CD4-positive, CD25-positive, alpha-beta regulatory T cell (primary cell): ENCODE data around the gene SCFD1. TPM values are rescaled to one million over a fixed set of nuclear protein-coding genes. Genes with fewer than 3 reads are reported as not detected.

Experiments
- ATAC-seq, 2 donors: fragments of 150-1000 bp; cut with Tn5 transposase; one replicate each; pipeline ENCODE4 v1.10.0; 2021; ENCODE audit warnings: low read depth in 2 of 2, moderate number of reproducible peaks in 2 of 2, moderate library complexity in 1 of 2
- DNase-seq, 3 donors: peaks; one replicate each; pipeline versions ENCODE4 v3.0.0 to v3.0.0-alpha.2; 2012 to 2022; ENCODE audit warnings: mixed read lengths in 1 of 3
- H3K27ac ChIP-seq: one replicate; pipeline ENCODE4 v1.7.0; 2013; ENCODE audit warnings: mild to moderate bottlenecking, low read length; ENCODE audit not compliant: insufficient read depth, poor library complexity, severe bottlenecking
- H3K27me3 ChIP-seq: one replicate; pipeline ENCODE4 v1.7.0; 2013; ENCODE audit warnings: low read length; ENCODE audit not compliant: control insufficient read depth, insufficient read depth
- H3K36me3 ChIP-seq: one replicate; pipeline ENCODE4 v1.7.0; 2013; ENCODE audit warnings: mild to moderate bottlenecking, low read length, moderate library complexity; ENCODE audit not compliant: control insufficient read depth, insufficient read depth
- H3K4me1 ChIP-seq: 2 replicates; pipeline ENCODE4 v1.7.0; 2013; ENCODE audit warnings: mild to moderate bottlenecking, low read length; ENCODE audit not compliant: insufficient read depth, control insufficient read depth, poor library complexity, severe bottlenecking
- H3K4me3 ChIP-seq: one replicate; pipeline ENCODE4 v1.7.0; 2013; ENCODE audit warnings: low read depth, mild to moderate bottlenecking, low read length, moderate library complexity
- H3K9me3 ChIP-seq, 2 experiments: 1 replicate in 1 of 2; 2 replicates in 1 of 2; pipeline ENCODE4 v1.7.0; 2013; ENCODE audit warnings: low read length in 2 of 2, mild to moderate bottlenecking in 1 of 2, moderate library complexity in 1 of 2; ENCODE audit not compliant: control insufficient read depth in 2 of 2
- H3K27ac Mint-ChIP-seq, 3 donors: one replicate each; pipeline ENCODE4 v1.8.0; 2020 to 2022; ENCODE audit warnings: mild to moderate bottlenecking in 3 of 3, mixed read lengths in 3 of 3, moderate library complexity in 2 of 3
- H3K27me3 Mint-ChIP-seq: one replicate; pipeline ENCODE4 v1.8.0; 2022; ENCODE audit warnings: mild to moderate bottlenecking, mixed read lengths
- H3K36me3 Mint-ChIP-seq: one replicate; pipeline ENCODE4 v1.8.0; 2020; ENCODE audit warnings: mixed read lengths
- H3K4me1 Mint-ChIP-seq, 4 donors: one replicate each; pipeline ENCODE4 v1.8.0; 2020 to 2022; ENCODE audit warnings: mixed read lengths in 4 of 4, mild to moderate bottlenecking in 1 of 4
- H3K4me3 Mint-ChIP-seq, 4 donors: one replicate each; pipeline ENCODE4 v1.8.0; 2020 to 2022; ENCODE audit warnings: mild to moderate bottlenecking in 4 of 4, mixed read lengths in 4 of 4, moderate library complexity in 3 of 4
- H3K9me3 Mint-ChIP-seq, 7 donors: one replicate each; pipeline ENCODE4 v1.8.0; 2020 to 2022; ENCODE audit warnings: mixed read lengths in 7 of 7, mild to moderate bottlenecking in 3 of 7, moderate library complexity in 2 of 7
- polyA plus RNA-seq, 4 donors: library from polyadenylated mRNA; unstranded; fragments of 300-500 nt; fragmentation: Illumina TruSeq; gene quantifications; one replicate each; pipeline ENCODE4 v1.2.3, GENCODE V29; 2021
- total RNA-seq: library from RNA; stranded (reverse); gene quantifications from one replicate; pipeline ENCODE4 v1.2.3, GENCODE V29; 2022

SCFD1 gene
- total and polyA plus RNA-seq, 5 donors from 2014 or later, result 56.1 to 86.6 (median 63.3) TPM

GRCh38 chr14:30581283-30581625, 40.9 kb upstream of the SCFD1 start:
- H3K4me3 Mint-ChIP-seq, result no peak overlapping the region
- Histone ChIP-seq H3K27ac (no peak overlapping the region), H3K9me3 (peaks cover 0 to 13% of the 10 kb centered on the region in 2 experiments), H3K4me3 (no peak overlapping the region), H3K36me3 (peaks cover 20% of the 10 kb centered on the region), H3K4me1 (no peaks in the 10 kb centered on the region), H3K27me3 (no peaks in the 10 kb centered on the region)
- peaks cover 49 to 65% (median 60%) of the 10 kb centered on the region in 4 donors for H3K4me1 Mint-ChIP-seq
- no peak for ATAC-seq
- H3K27me3 Mint-ChIP-seq, result no peaks in the 10 kb centered on the region
- no peak overlapping the region for H3K27ac Mint-ChIP-seq
- H3K9me3 Mint-ChIP-seq, result peaks cover 0 to 19% (median 10%) of the 10 kb centered on the region in 7 donors
- no peak for DNase-seq
- peaks cover 39% of the 10 kb centered on the region for H3K36me3 Mint-ChIP-seq

- DNase-seq (no peak), ATAC-seq (no peak)
- Mint-ChIP-seq H3K9me3 (peaks cover 0 to 18% (median 10%) of the 10 kb centered on the region in 7 donors), H3K4me1 (peaks cover 42 to 61% (median 57%) of the 10 kb centered on the region in 4 donors), H3K27ac (no peak overlapping the region), H3K4me3 (no peak overlapping the region), H3K27me3 (no peaks in the 10 kb centered on the region), H3K36me3 (peaks cover 39% of the 10 kb centered on the region)
- H3K36me3 ChIP-seq, result peaks cover 25% of the 10 kb centered on the region
- no peaks in the 10 kb centered on the region for H3K4me1 ChIP-seq
- H3K27ac ChIP-seq, result no peak overlapping the region
- no peaks in the 10 kb centered on the region for H3K27me3 ChIP-seq
- no peak overlapping the region for H3K4me3 ChIP-seq
- H3K9me3 ChIP-seq, result peaks cover 0 to 13% of the 10 kb centered on the region in 2 experiments
Measured at GRCh38 chr14:30582376-30582775, 39.7 kb upstream of the SCFD1 start.

- H3K36me3 ChIP-seq, result peaks cover 25% of the 10 kb centered on the region
- Mint-ChIP-seq H3K9me3 (peaks cover 0 to 16% (median 10%) of the 10 kb centered on the region in 7 donors), H3K27ac (no peak overlapping the region), H3K4me1 (peaks cover 30 to 55% (median 49%) of the 10 kb centered on the region in 4 donors), H3K27me3 (no peaks in the 10 kb centered on the region), H3K36me3 (peaks cover 43% of the 10 kb centered on the region), H3K4me3 (peak overlapping the region in 1 of 4 donors; percentile 49)
- DNase-seq (no peak), ATAC-seq (no peak)
- no peak overlapping the region for H3K4me3 ChIP-seq
- H3K27me3 ChIP-seq, result no peaks in the 10 kb centered on the region
- no peaks in the 10 kb centered on the region for H3K4me1 ChIP-seq
- H3K9me3 ChIP-seq, result peaks cover 0 to 13% of the 10 kb centered on the region in 2 experiments
- H3K27ac ChIP-seq, result no peak overlapping the region
Measured at GRCh38 chr14:30584058-30584630, 38.0 kb upstream of the SCFD1 start.

GRCh38 chr14:30585204-30585603, 36.9 kb upstream of the SCFD1 start:
- peaks cover 32% of the 10 kb centered on the region for H3K36me3 ChIP-seq
- H3K27me3 ChIP-seq, result no peaks in the 10 kb centered on the region
- peaks cover 0 to 13% of the 10 kb centered on the region in 2 experiments for H3K9me3 ChIP-seq
- no peak overlapping the region for H3K4me3 ChIP-seq
- DNase-seq (no peak), ATAC-seq (no peak)
- Mint-ChIP-seq H3K27ac (peak overlapping the region in 1 of 3 donors; percentile 32), H3K4me1 (peaks cover 30 to 55% (median 45%) of the 10 kb centered on the region in 4 donors), H3K27me3 (no peaks in the 10 kb centered on the region), H3K9me3 (peaks cover 0 to 16% (median 10%) of the 10 kb centered on the region in 7 donors), H3K36me3 (peaks cover 51% of the 10 kb centered on the region), H3K4me3 (peak overlapping the region in 1 of 4 donors; percentile 75)
- no peaks in the 10 kb centered on the region for H3K4me1 ChIP-seq
- H3K27ac ChIP-seq, result no peak overlapping the region

GRCh38 chr14:30587141-30587540, 35.0 kb upstream of the SCFD1 start:
- DNase-seq (no peak), ATAC-seq (no peak)
- Mint-ChIP-seq H3K27me3 (no peaks in the 10 kb centered on the region), H3K36me3 (peaks cover 60% of the 10 kb centered on the region), H3K9me3 (peaks cover 0 to 16% (median 10%) of the 10 kb centered on the region in 7 donors), H3K4me3 (no peak overlapping the region), H3K4me1 (peaks cover 27 to 51% (median 43%) of the 10 kb centered on the region in 4 donors), H3K27ac (no peak overlapping the region)
- Histone ChIP-seq H3K27ac (no peak overlapping the region), H3K9me3 (peaks cover 0 to 13% of the 10 kb centered on the region in 2 experiments), H3K4me3 (no peak overlapping the region), H3K4me1 (no peaks in the 10 kb centered on the region), H3K36me3 (peaks cover 42% of the 10 kb centered on the region), H3K27me3 (no peaks in the 10 kb centered on the region)

GRCh38 chr14:30588873-30589272, 33.2 kb upstream of the SCFD1 start:
- no peak overlapping the region for H3K27ac ChIP-seq
- Mint-ChIP-seq H3K27me3 (no peaks in the 10 kb centered on the region), H3K4me1 (peaks cover 20 to 41% (median 32%) of the 10 kb centered on the region in 4 donors), H3K36me3 (peaks cover 49% of the 10 kb centered on the region), H3K4me3 (no peak overlapping the region), H3K27ac (peak overlapping the region in 1 of 3 donors; percentile 61), H3K9me3 (peaks cover 0 to 12% (median 7%) of the 10 kb centered on the region in 7 donors)
- ATAC-seq (no peak), DNase-seq (no peak)
- no peaks in the 10 kb centered on the region for H3K27me3 ChIP-seq
- no peak overlapping the region for H3K4me3 ChIP-seq
- H3K36me3 ChIP-seq, result peaks cover 48% of the 10 kb centered on the region
- H3K9me3 ChIP-seq, result peaks cover 0 to 11% of the 10 kb centered on the region in 2 experiments
- no peaks in the 10 kb centered on the region for H3K4me1 ChIP-seq

GRCh38 chr14:30596935-30597334, 25.2 kb upstream of the SCFD1 start:
- H3K36me3 ChIP-seq, result peaks cover 50% of the 10 kb centered on the region
- no peak overlapping the region for H3K4me3 ChIP-seq
- Mint-ChIP-seq H3K36me3 (peaks cover 24% of the 10 kb centered on the region), H3K4me3 (no peak overlapping the region), H3K9me3 (no peaks in the 10 kb centered on the region), H3K27ac (no peak overlapping the region), H3K27me3 (no peaks in the 10 kb centered on the region), H3K4me1 (peaks cover 0 to 4% (median 1%) of the 10 kb centered on the region in 4 donors)
- no peak for ATAC-seq
- no peak overlapping the region for H3K27ac ChIP-seq
- no peaks in the 10 kb centered on the region for H3K9me3 ChIP-seq
- no peaks in the 10 kb centered on the region for H3K4me1 ChIP-seq
- no peak for DNase-seq
- H3K27me3 ChIP-seq, result no peaks in the 10 kb centered on the region

- Histone ChIP-seq H3K27me3 (no peaks in the 10 kb centered on the region), H3K4me1 (no peaks in the 10 kb centered on the region), H3K9me3 (no peaks in the 10 kb centered on the region), H3K27ac (no peak overlapping the region), H3K4me3 (no peak overlapping the region), H3K36me3 (peaks cover 53% of the 10 kb centered on the region)
- H3K9me3 Mint-ChIP-seq, result no peaks in the 10 kb centered on the region
- no peak overlapping the region for H3K4me3 Mint-ChIP-seq
- H3K36me3 Mint-ChIP-seq, result peaks cover 20% of the 10 kb centered on the region
- ATAC-seq, result no peak
- no peak for DNase-seq
- peaks cover 0 to 4% (median 0%) of the 10 kb centered on the region in 4 donors for H3K4me1 Mint-ChIP-seq
- H3K27me3 Mint-ChIP-seq, result no peaks in the 10 kb centered on the region
- no peak overlapping the region for H3K27ac Mint-ChIP-seq
Measured at GRCh38 chr14:30597504-30597903, 24.6 kb upstream of the SCFD1 start.
